Measurements from ENCODE around the gene COL18A1.

- no peak for TF ChIP-seq GABPA (IDR thresholded peaks at IDR 0.05; ENCODE audit: low read depth)
- TF ChIP-seq EZH2phosphoT487 (IDR thresholded peaks at IDR 0.05; ENCODE audit: borderline replicate concordance, low read depth) = no peak
- TF ChIP-seq GATA2 (CRISPR knock-in tag; IDR thresholded peaks at IDR 0.05) = no peak
- no peak for TF ChIP-seq CTCF (IDR thresholded peaks at IDR 0.05)
- TF ChIP-seq YY1 (IDR thresholded peaks at IDR 0.05; ENCODE audit: low read depth) = no peak
- no peak for TF ChIP-seq RAD21 (IDR thresholded peaks at IDR 0.05; ENCODE audit: low read length)
- no peak for TF ChIP-seq ELF1 (IDR thresholded peaks at IDR 0.05)
- TF ChIP-seq CHD2 (IDR thresholded peaks at IDR 0.05; ENCODE audit: low read length, partially characterized antibody) = no peak
Measured at GRCh38 chr21:45438391-45439145, 33.6 kb downstream of the COL18A1 start.
